ENCODE measurements around the gene PCLO.

DNA sequence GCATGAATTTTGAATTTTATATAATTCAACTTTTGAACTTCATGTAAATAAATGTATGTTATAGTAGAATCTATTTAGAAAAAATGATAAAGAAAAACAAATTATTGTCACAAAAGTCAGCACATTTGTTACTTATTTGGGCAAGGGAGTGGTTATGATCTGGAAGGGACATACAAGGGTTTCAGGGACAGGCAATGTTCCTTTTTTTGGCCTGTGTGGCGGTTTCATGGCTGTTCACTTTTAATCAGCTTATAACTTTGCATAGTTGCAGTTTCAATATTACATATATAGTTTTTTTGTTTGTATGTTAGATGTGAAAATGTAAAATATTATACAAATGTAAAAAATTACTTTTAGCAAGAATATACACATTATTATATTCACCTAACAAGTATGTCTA, 256.2 kb downstream of the PCLO start:
- no peak for TF ChIP-seq RAD21 (IDR thresholded peaks at IDR 0.05 in 1 of 2, conservative IDR thresholded peaks at IDR 0.05 in 1 of 2; ENCODE audit: low read depth in 2 of 2, low read length in 2 of 2)
- TF ChIP-seq, protein P1, sequence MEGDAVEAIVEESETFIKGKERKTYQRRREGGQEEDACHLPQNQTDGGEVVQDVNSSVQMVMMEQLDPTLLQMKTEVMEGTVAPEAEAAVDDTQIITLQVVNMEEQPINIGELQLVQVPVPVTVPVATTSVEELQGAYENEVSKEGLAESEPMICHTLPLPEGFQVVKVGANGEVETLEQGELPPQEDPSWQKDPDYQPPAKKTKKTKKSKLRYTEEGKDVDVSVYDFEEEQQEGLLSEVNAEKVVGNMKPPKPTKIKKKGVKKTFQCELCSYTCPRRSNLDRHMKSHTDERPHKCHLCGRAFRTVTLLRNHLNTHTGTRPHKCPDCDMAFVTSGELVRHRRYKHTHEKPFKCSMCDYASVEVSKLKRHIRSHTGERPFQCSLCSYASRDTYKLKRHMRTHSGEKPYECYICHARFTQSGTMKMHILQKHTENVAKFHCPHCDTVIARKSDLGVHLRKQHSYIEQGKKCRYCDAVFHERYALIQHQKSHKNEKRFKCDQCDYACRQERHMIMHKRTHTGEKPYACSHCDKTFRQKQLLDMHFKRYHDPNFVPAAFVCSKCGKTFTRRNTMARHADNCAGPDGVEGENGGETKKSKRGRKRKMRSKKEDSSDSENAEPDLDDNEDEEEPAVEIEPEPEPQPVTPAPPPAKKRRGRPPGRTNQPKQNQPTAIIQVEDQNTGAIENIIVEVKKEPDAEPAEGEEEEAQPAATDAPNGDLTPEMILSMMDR (IDR thresholded peaks at IDR 0.05; ENCODE audit: control extremely low read depth in 1 of 3, insufficient read depth in 1 of 3, low read depth in 1 of 3, low read length in 3 of 3) = no peak
- TF ChIP-seq BACH1 (IDR thresholded peaks at IDR 0.05; ENCODE audit: low read length) = no peak
- TF ChIP-seq TBP (IDR thresholded peaks at IDR 0.05; ENCODE audit: low read depth, low read length) = no peak
- TF ChIP-seq CEBPB (IDR thresholded peaks at IDR 0.05; ENCODE audit: low read depth, low read length) = no peak
- TF ChIP-seq EZH2 (IDR thresholded peaks at IDR 0.05; ENCODE audit: low read depth, low read length, severe bottlenecking) = no peak
- no peak for TF ChIP-seq TAF1 (IDR thresholded peaks at IDR 0.05; ENCODE audit: low read depth, low read length)
- no peak for TF ChIP-seq HDAC2 (IDR thresholded peaks at IDR 0.05; ENCODE audit: borderline replicate concordance in 1 of 2, low read depth in 2 of 2, low read length in 2 of 2)
- no peak for TF ChIP-seq EP300 (IDR thresholded peaks at IDR 0.05; ENCODE audit: borderline replicate concordance in 1 of 2, low read depth in 2 of 2, low read length in 2 of 2)
- no peak for TF ChIP-seq RBBP5 (IDR thresholded peaks at IDR 0.05; ENCODE audit: borderline replicate concordance, low read depth, low read length)
- no peak for TF ChIP-seq SP1 (IDR thresholded peaks at IDR 0.05; ENCODE audit: low read depth, low read length)
- no peak for TF ChIP-seq SUZ12 (IDR thresholded peaks at IDR 0.05; ENCODE audit: low read length)
